Astrocyte (in vitro differentiated cells and primary cell): ENCODE results near the gene PPM1G.

Source experiments
- CTCF ChIP-seq: IDR thresholded peaks from 2 replicates; pipeline ENCODE4 v1.5.1; 2011; ENCODE audit warnings: low read depth, mild to moderate bottlenecking, inconsistent platforms, low read length, moderate library complexity; ENCODE audit not compliant: insufficient read depth
- EZH2 ChIP-seq: IDR thresholded peaks from 2 replicates; pipeline ENCODE4 v1.6.1; 2012; ENCODE audit warnings: mild to moderate bottlenecking, low read length, inconsistent platforms; ENCODE audit not compliant: insufficient read depth

- TF ChIP-seq CTCF: no peak
- TF ChIP-seq EZH2: no peak
Measured at GRCh38 chr2:27400348-27401135, 8.8 kb downstream of the PPM1G start.
